ENCODE results near the gene ARX. TPM values are rescaled to one million over a fixed set of nuclear protein-coding genes. Genes with fewer than 3 reads are reported as not detected.

The ARX gene
- polyA plus RNA-seq, 3 donors, result 0.06 to 0.48 TPM; not detected in 1

GRCh38 chrX:25018682-25019081, 2.9 kb upstream of the ARX start:
- H3K27ac ChIP-seq (ENCODE audit: low read depth, low read length), result no peak overlapping the region
- WGBS, 3 donors, result 26 to 30% (median 30%) methylated on average over 3 of the region's 3 CpGs

- 3 to 18% (median 5%) methylated on average over 29 to 32 of the region's 32 CpGs for WGBS, 3 donors
- H3K27ac ChIP-seq (ENCODE audit: low read depth, low read length), result no peak overlapping the region
Observed at GRCh38 chrX:25017667-25018247, 2.0 kb upstream of the ARX start.

- no peak overlapping the region for H3K27ac ChIP-seq (ENCODE audit: low read depth, low read length)
- WGBS, 3 donors, result 21 to 33% (median 24%) methylated on average over 14 to 17 of the region's 17 CpGs
Observed at GRCh38 chrX:25016938-25017598, 1.3 kb upstream of the ARX start.

GRCh38 chrX:25016361-25016671, 551 bp upstream of the ARX start:
- WGBS, 3 donors, result 11 to 42% (median 32%) methylated on average over 15 to 20 of the region's 20 CpGs
- no peak overlapping the region for H3K27ac ChIP-seq (ENCODE audit: low read depth, low read length)

- WGBS, 3 donors, result 27 to 39% (median 30%) methylated on average over 19 of the region's 19 CpGs
Observed at GRCh38 chrX:25014366-25014838, 1.4 kb downstream of the ARX start.

GRCh38 chrX:25013632-25014365, 2.0 kb downstream of the ARX start:
- WGBS, 3 donors, result 4 to 35% (median 6%) methylated on average over 22 to 29 of the region's 44 CpGs

More at GRCh38 chrX:25014366-25014838, 1.4 kb downstream of the ARX start:
- H3K27ac ChIP-seq (ENCODE audit: low read depth, low read length), result no peak overlapping the region

GRCh38 chrX:25012793-25013631, 2.8 kb downstream of the ARX start:
- WGBS, 3 donors, result 1 to 29% (median 2%) methylated on average over 59 to 100 of the region's 105 CpGs

More at GRCh38 chrX:25013632-25014365, 2.0 kb downstream of the ARX start:
- H3K27ac ChIP-seq (ENCODE audit: low read depth, low read length), result no peak overlapping the region

GRCh38 chrX:25012433-25012735, 3.4 kb downstream of the ARX start:
- WGBS, 3 donors, result 1 to 37% (median 4%) methylated on average over 12 to 19 of the region's 19 CpGs
- no peak overlapping the region for H3K27ac ChIP-seq (ENCODE audit: low read depth, low read length)

More at GRCh38 chrX:25012793-25013631, 2.8 kb downstream of the ARX start:
- no peak overlapping the region for H3K27ac ChIP-seq (ENCODE audit: low read depth, low read length)

- no peak overlapping the region for H3K27ac ChIP-seq (ENCODE audit: low read depth, low read length)
- 3 to 23% (median 11%) methylated on average over 26 to 32 of the region's 32 CpGs for WGBS, 3 donors
Observed at GRCh38 chrX:25011589-25012432, 4.0 kb downstream of the ARX start.

- H3K27ac ChIP-seq (ENCODE audit: low read depth, low read length), result no peak overlapping the region
- WGBS, 3 donors, result 5 to 27% (median 12%) methylated on average over 33 of the region's 33 CpGs
Observed at GRCh38 chrX:25010784-25011588, 4.8 kb downstream of the ARX start.

GRCh38 chrX:25009407-25009806, 6.4 kb downstream of the ARX start:
- no peak overlapping the region for H3K27ac ChIP-seq (ENCODE audit: low read depth, low read length)
- WGBS, 3 donors, result 28 to 39% (median 36%) methylated on average over 7 of the region's 7 CpGs

GRCh38 chrX:25007059-25008053, 8.4 kb downstream of the ARX start:
- 7 to 23% (median 8%) methylated on average over 16 to 59 of the region's 64 CpGs for WGBS, 3 donors
- H3K27ac ChIP-seq (ENCODE audit: low read depth, low read length), result no peak overlapping the region

GRCh38 chrX:25006586-25007058, 9.1 kb downstream of the ARX start:
- WGBS, 3 donors, result 16 to 26% (median 23%) methylated on average over 7 of the region's 7 CpGs
- H3K27ac ChIP-seq (ENCODE audit: low read depth, low read length), result no peak overlapping the region

- WGBS, 3 donors, result 3 to 28% (median 5%) methylated on average over 37 to 72 of the region's 72 CpGs
- no peak overlapping the region for H3K27ac ChIP-seq (ENCODE audit: low read depth, low read length)
Observed at GRCh38 chrX:25005382-25006185, 10.2 kb downstream of the ARX start.

GRCh38 chrX:25005034-25005381, 10.8 kb downstream of the ARX start:
- 0 to 32% (median 3%) methylated on average over 2 to 23 of the region's 23 CpGs for WGBS, 3 donors
- H3K27ac ChIP-seq (ENCODE audit: low read depth, low read length), result no peak overlapping the region

All from adipose tissue (tissue), 3 donors.